Panc1 (cell line): ENCODE measurements around the gene KCNQ1. TPM values are rescaled to one million over a fixed set of nuclear protein-coding genes. Genes with fewer than 3 reads are reported as not detected.

Experiments
- ATAC-seq: fragments of 200-7000 bp; cut with Tn5 transposase; 2 replicates; pipeline ENCODE4 v1.9.1; 2020; ENCODE audit warnings: mild to moderate bottlenecking, moderate library complexity
- BruUV-seq: library from RNA; stranded (reverse); fragments of 400-500 nt; replicated peaks from 2 replicates; lab custom pipeline; 2021; lab: Mats Ljungman, UMichigan
- CTCF ChIA-PET: fragments of 300-600 bp; sonication (Branson Sonifier 250); formaldehyde crosslinking; loops from one replicate; lab custom pipeline; 2022; ENCODE audit warnings: antibody characterized with exemption; lab: Charles Lee
- POLR2A ChIA-PET: fragments of 300-600 bp; sonication (Branson Sonifier 250); formaldehyde crosslinking; loops from one replicate; lab custom pipeline; 2022; ENCODE audit warnings: antibody characterized with exemption; lab: Charles Lee
- DNase-seq: peaks from one replicate; pipeline ENCODE4 v3.0.0-alpha.2; 2010; ENCODE audit warnings: low read depth, low spot score
- H3K27ac ChIP-seq: 2 replicates; pipeline ENCODE4 v1.5.1; 2011; ENCODE audit warnings: mild to moderate bottlenecking, low read length, inconsistent platforms
- H3K27me3 ChIP-seq: fragments of 200-500 bp; sonication (Bioruptor generic); 2 replicates; pipeline ENCODE4 v1.6.0; 2014; ENCODE audit warnings: low read length, inconsistent platforms; ENCODE audit not compliant: control insufficient read depth, insufficient read depth
- H3K36me3 ChIP-seq: fragments of 200-500 bp; sonication (Bioruptor generic); 2 replicates; pipeline ENCODE4 v1.5.1; 2014; ENCODE audit warnings: inconsistent platforms, mild to moderate bottlenecking, low read length, moderate library complexity; ENCODE audit not compliant: control insufficient read depth, insufficient read depth
- H3K4me1 ChIP-seq: 2 replicates; pipeline ENCODE4 v1.5.1; 2011; ENCODE audit warnings: inconsistent platforms, mild to moderate bottlenecking, low read length, moderate library complexity; ENCODE audit not compliant: control insufficient read depth, insufficient read depth
- H3K4me3 ChIP-seq, 2 experiments: 2 replicates each; pipeline ENCODE4 v1.5.1; 2011 to 2012; ENCODE audit warnings: low read depth in 2 of 2, low read length in 2 of 2, mild to moderate bottlenecking in 2 of 2, inconsistent platforms in 1 of 2, moderate library complexity in 1 of 2
- H3K9me3 ChIP-seq: fragments of 200-500 bp; sonication (Bioruptor generic); 2 replicates; pipeline ENCODE4 v1.5.1; 2014; ENCODE audit warnings: low read depth, mild to moderate bottlenecking, inconsistent platforms, low read length, moderate library complexity; ENCODE audit not compliant: control insufficient read depth, insufficient read depth
- CTCF ChIP-seq: fragments of 450-650 bp; IDR thresholded peaks from 2 replicates; pipeline ENCODE4 v1.5.1; 2017; ENCODE audit warnings: mild to moderate bottlenecking
- POLR2AphosphoS5 ChIP-seq: IDR thresholded peaks from 2 replicates; pipeline ENCODE4 v1.6.1; 2012; ENCODE audit warnings: mild to moderate bottlenecking, low read depth, low read length, moderate library complexity
- REST ChIP-seq, 2 experiments: IDR thresholded peaks; 2 replicates each; pipeline ENCODE4 v1.6.1; 2011 to 2012; ENCODE audit warnings: low read depth in 2 of 2, control low read depth in 1 of 2, low read length in 1 of 2, mild to moderate bottlenecking in 1 of 2, moderate library complexity in 1 of 2; ENCODE audit not compliant: insufficient read depth in 1 of 2
- SIN3A ChIP-seq: IDR thresholded peaks from 2 replicates; pipeline ENCODE4 v1.6.1; 2012; ENCODE audit warnings: low read depth, mild to moderate bottlenecking, low read length, moderate library complexity, borderline replicate concordance; ENCODE audit not compliant: insufficient read depth
- TCF7L2 ChIP-seq: IDR thresholded peaks from 2 replicates; pipeline ENCODE4 v1.6.1; 2011; ENCODE audit warnings: mild to moderate bottlenecking, low read depth, low read length, inconsistent platforms
- in situ Hi-C: cut with HindIII; loops from 2 replicates; pipeline ENCODE4 v1.10.0; 2016; ENCODE audit warnings: low sequenced_read_pairs, low pct_unique_long_range_greater_than_20kb
- intact Hi-C: fragments of 100-400 bp; cut with micrococcal nuclease; formaldehyde crosslinking; loops from one replicate; pipeline ENCODE4 v1.10.0; 2022; ENCODE audit not compliant: unreplicated experiment
- total RNA-seq: library from RNA; stranded (reverse); gene quantifications from one replicate; pipeline ENCODE4 v1.2.1, GENCODE V29; 2021; ENCODE audit not compliant: unreplicated experiment

KCNQ1 gene
- total RNA-seq, 1 experiment from 2014 or later: 1.0 TPM

- intact Hi-C loops: no loop called here
- in situ Hi-C loops: no loop called here
- ChIA-PET CTCF (no interaction called here), POLR2A (no interaction called here)
- Histone ChIP-seq H3K36me3 (no peaks in the 10 kb centered on the region), H3K4me3 (no peak overlapping the region), H3K27ac (no peak overlapping the region), H3K9me3 (peaks cover 7% of the 10 kb centered on the region; the same call in 1 of the 2 replicates), H3K4me1 (no peaks in the 10 kb centered on the region), H3K27me3 (no peaks in the 10 kb centered on the region)
- TF ChIP-seq SIN3A (no peak), REST (IDR thresholded peaks at IDR 0.05; ENCODE audit: insufficient read depth in 1 of 2, low read depth in 2 of 2, low read length in 1 of 2) (no peak), CTCF (no peak), POLR2AphosphoS5 (no peak), TCF7L2 (no peak)
- DNase-seq (no peak), ATAC-seq (no peak)
- no TSS peak for BruUV-seq
Measured at GRCh38 chr11:2817431-2817830, 372.6 kb downstream of the KCNQ1 start.

GRCh38 chr11:2818021-2818420 lies 373.2 kb downstream of the KCNQ1 start:
- in situ Hi-C loops: no loop called here
- H3K9me3 ChIP-seq: peaks cover 12% of the 10 kb centered on the region; the same call in 1 of the 2 replicates

More at GRCh38 chr11:2818021-2818420, 373.2 kb downstream of the KCNQ1 start:
- DNase-seq (no peak), ATAC-seq (no peak)
- Histone ChIP-seq H3K27me3 (no peaks in the 10 kb centered on the region), H3K27ac (no peak overlapping the region), H3K36me3 (no peaks in the 10 kb centered on the region), H3K4me1 (no peaks in the 10 kb centered on the region), H3K4me3 (no peak overlapping the region)
- CTCF ChIA-PET: no interaction called here
- POLR2A ChIA-PET: no interaction called here
- TF ChIP-seq CTCF (no peak), SIN3A (no peak), POLR2AphosphoS5 (no peak), TCF7L2 (no peak), REST (IDR thresholded peaks at IDR 0.05; ENCODE audit: insufficient read depth in 1 of 2, low read depth in 2 of 2, low read length in 1 of 2) (no peak)
- intact Hi-C loops: no loop called here
- BruUV-seq: no TSS peak
